Measurements from ENCODE around the gene PDXP. TPM values are rescaled to one million over a fixed set of nuclear protein-coding genes. Genes with fewer than 3 reads are reported as not detected.

PDXP gene
- total and polyA plus RNA-seq, 8 donors: 3.6 to 16.3 (median 5.4) TPM

DNA sequence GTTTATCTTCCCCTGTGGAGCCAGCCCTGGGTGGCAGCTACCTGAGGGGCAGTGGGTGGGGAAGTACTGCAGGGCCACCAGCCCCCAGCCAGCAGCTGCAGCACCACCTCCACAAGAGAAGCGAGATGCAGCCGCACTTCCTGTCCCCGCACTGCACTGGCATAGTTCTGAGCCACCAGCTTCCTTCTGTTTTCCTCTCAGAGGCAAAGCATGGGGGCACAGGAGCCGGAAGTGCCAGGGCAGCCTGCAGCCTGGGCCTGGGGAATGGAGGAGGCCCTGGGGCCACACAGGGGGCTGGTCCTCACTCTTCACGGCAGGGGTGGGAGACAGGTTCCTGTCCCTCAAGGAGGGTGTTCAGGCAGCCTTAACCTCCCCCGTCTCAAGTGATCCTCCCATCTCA lies 31.0 kb upstream of the PDXP start:
- WGBS, 2 donors: 85 to 91% methylated on average over 6 of the region's 6 CpGs
- Histone ChIP-seq H3K27ac (no peak overlapping the region), H3K36me3 (peaks cover 0 to 12% (median 7%) of the 10 kb centered on the region in 3 donors), H3K4me1 (no peaks in the 10 kb centered on the region), H3K4me3 (no peak overlapping the region), H3K27me3 (no peaks in the 10 kb centered on the region), H3K9me3 (no peaks in the 10 kb centered on the region)
- FAIRE-seq: no peak
- peak in 1 of 4 donors; percentile 18 for ATAC-seq
- DNase-seq: no peak
- intact Hi-C loops (cut with DNase I): no loop called here
- TF ChIP-seq, protein P1, sequence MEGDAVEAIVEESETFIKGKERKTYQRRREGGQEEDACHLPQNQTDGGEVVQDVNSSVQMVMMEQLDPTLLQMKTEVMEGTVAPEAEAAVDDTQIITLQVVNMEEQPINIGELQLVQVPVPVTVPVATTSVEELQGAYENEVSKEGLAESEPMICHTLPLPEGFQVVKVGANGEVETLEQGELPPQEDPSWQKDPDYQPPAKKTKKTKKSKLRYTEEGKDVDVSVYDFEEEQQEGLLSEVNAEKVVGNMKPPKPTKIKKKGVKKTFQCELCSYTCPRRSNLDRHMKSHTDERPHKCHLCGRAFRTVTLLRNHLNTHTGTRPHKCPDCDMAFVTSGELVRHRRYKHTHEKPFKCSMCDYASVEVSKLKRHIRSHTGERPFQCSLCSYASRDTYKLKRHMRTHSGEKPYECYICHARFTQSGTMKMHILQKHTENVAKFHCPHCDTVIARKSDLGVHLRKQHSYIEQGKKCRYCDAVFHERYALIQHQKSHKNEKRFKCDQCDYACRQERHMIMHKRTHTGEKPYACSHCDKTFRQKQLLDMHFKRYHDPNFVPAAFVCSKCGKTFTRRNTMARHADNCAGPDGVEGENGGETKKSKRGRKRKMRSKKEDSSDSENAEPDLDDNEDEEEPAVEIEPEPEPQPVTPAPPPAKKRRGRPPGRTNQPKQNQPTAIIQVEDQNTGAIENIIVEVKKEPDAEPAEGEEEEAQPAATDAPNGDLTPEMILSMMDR (IDR thresholded peaks at IDR 0.05): no peak

- DNase-seq: no peak
- Histone ChIP-seq H3K36me3 (peaks cover 0 to 12% (median 7%) of the 10 kb centered on the region in 3 donors), H3K4me3 (no peak overlapping the region), H3K27ac (no peak overlapping the region), H3K27me3 (no peaks in the 10 kb centered on the region), H3K9me3 (no peaks in the 10 kb centered on the region), H3K4me1 (no peaks in the 10 kb centered on the region)
- intact Hi-C loops (cut with DNase I): no loop called here
- FAIRE-seq: no peak
- no peak for ATAC-seq
- 88% methylated on average over 8 of the region's 8 CpGs for WGBS, 2 donors
- TF ChIP-seq, protein P1 (IDR thresholded peaks at IDR 0.05): no peak
Observed at GRCh38 chr22:37628830-37629229, 29.7 kb upstream of the PDXP start.

GRCh38 chr22:37629928-37630327 lies 28.6 kb upstream of the PDXP start:
- Histone ChIP-seq H3K27ac (no peak overlapping the region), H3K4me3 (no peak overlapping the region), H3K27me3 (no peaks in the 10 kb centered on the region), H3K4me1 (no peaks in the 10 kb centered on the region), H3K36me3 (peaks cover 0 to 12% (median 7%) of the 10 kb centered on the region in 3 donors), H3K9me3 (no peaks in the 10 kb centered on the region)
- no peak for FAIRE-seq
- no peak for ATAC-seq
- no peak for DNase-seq
- TF ChIP-seq, protein P1 (IDR thresholded peaks at IDR 0.05): no peak
- intact Hi-C loops (cut with DNase I): no loop called here
- 81 to 86% methylated on average over 10 of the region's 10 CpGs for WGBS, 2 donors

DNA sequence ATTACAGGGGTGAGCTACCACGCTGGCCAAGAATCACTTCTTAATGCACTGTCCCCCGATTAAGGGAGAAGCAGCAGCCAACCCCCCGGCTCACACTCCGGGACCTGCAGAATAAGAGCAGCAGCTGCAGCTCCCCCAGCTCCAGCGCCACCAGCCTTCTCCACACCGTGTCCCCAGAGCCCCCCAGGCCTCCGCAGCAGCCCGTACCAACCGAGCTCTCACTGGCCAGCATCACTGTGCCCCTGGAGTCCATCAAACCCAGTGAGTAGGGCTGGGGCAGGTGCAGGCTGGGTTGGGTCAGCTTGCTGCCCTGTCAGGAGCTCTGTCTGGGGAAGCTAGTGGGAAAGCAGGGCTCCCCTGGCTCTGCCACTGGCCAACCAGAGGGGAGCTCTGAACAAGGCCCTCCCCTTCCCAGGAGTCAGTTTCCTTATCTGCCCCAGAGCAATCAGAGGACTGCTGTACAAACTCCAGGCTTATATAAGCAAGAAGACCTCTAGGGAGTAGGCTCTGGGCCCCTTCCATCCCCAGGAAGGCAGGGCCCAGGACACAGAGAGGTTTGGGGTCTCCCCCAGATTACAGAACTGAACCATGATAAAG lies 27.6 kb upstream of the PDXP start:
- no peak for DNase-seq
- intact Hi-C loops (cut with DNase I): no loop called here
- H3K36me3 ChIP-seq: peaks cover 0 to 7% (median 7%) of the 10 kb centered on the region in 3 donors
- no peak for ATAC-seq
- no peaks in the 10 kb centered on the region for H3K9me3 ChIP-seq
- no peaks in the 10 kb centered on the region for H3K27me3 ChIP-seq
- 92 to 95% methylated on average over 9 of the region's 9 CpGs for WGBS, 2 donors
- H3K4me1 ChIP-seq: no peaks in the 10 kb centered on the region
- no peak overlapping the region for H3K4me3 ChIP-seq
- TF ChIP-seq, protein P1 (IDR thresholded peaks at IDR 0.05): no peak
- H3K27ac ChIP-seq: no peak overlapping the region
- FAIRE-seq: no peak

DNA sequence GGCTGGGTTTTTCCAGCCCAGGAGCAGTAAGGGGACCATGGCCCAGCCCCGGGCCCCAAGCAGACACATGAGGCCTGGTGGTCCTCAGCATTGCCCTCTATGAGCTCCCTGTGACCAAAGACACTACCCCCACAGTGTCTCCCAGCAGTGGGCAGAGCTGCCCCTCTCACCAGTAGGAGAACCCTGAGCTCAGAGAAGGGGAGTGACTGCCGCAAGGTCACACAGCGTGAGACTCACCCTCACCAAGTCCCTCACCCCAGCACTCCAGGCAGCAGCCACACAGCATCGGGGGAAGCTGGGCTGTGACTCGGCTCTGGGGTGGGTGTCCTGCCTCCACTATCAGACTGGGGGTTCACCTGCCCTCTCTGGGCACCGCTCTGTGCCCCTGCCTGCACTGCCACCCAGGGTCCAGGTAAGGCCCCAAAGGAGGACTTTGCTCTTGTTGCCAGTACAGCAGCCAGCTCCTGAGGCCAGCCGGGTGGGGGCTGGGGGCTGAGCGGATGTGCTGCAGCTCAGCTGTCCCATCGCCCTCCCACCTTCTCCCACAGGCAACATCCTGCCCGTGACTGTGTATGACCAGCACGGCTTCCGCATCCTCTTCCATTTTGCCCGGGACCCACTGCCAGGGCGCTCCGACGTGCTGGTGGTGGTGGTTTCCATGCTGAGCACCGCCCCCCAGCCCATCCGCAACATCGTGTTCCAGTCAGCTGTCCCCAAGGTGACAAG lies 26.9 kb upstream of the PDXP start:
- intact Hi-C loops (cut with DNase I): no loop called here
- 91% methylated on average over 18 to 19 of the region's 19 CpGs for WGBS, 2 donors
- FAIRE-seq (no peak), DNase-seq (no peak), ATAC-seq (no peak)
- TF ChIP-seq, protein P1 (IDR thresholded peaks at IDR 0.05): no peak
- no peak overlapping the region for H3K27ac ChIP-seq
- H3K9me3 ChIP-seq: no peaks in the 10 kb centered on the region
- no peaks in the 10 kb centered on the region for H3K27me3 ChIP-seq
- H3K4me3 ChIP-seq: no peak overlapping the region
- no peaks in the 10 kb centered on the region for H3K4me1 ChIP-seq
- peaks cover 0 to 7% (median 5%) of the 10 kb centered on the region in 3 donors for H3K36me3 ChIP-seq

Measured in pancreas (tissue), 10 donors.